Measurements from ENCODE around the gene RBMS1.

GRCh38 chr2:160278879-160279177 lies 214.8 kb downstream of the RBMS1 start:
- TF ChIP-seq POLR2A (IDR thresholded peaks at IDR 0.05; ENCODE audit: low read depth, low read length) (no peak), SMC3 (IDR thresholded peaks at IDR 0.05; ENCODE audit: low read depth, low read length) (peak; percentile 62), CTCF (conservative IDR thresholded peaks at IDR 0.05; ENCODE audit: low read depth, low read length) (peak; percentile 52), RAD21 (IDR thresholded peaks at IDR 0.05; ENCODE audit: low read length) (peak; percentile 50), CEBPB (IDR thresholded peaks at IDR 0.05; ENCODE audit: low read depth, low read length) (no peak), RCOR1 (IDR thresholded peaks at IDR 0.05; ENCODE audit: insufficient replicate concordance, low read length) (no peak), FOS (IDR thresholded peaks at IDR 0.05; ENCODE audit: low read depth, low read length) (no peak), BHLHE40 (IDR thresholded peaks at IDR 0.05; ENCODE audit: low read depth, low read length) (no peak)
- TF ChIP-seq, protein P1, sequence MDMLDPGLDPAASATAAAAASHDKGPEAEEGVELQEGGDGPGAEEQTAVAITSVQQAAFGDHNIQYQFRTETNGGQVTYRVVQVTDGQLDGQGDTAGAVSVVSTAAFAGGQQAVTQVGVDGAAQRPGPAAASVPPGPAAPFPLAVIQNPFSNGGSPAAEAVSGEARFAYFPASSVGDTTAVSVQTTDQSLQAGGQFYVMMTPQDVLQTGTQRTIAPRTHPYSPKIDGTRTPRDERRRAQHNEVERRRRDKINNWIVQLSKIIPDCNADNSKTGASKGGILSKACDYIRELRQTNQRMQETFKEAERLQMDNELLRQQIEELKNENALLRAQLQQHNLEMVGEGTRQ (IDR thresholded peaks at IDR 0.05; ENCODE audit: low read depth, low read length) = no peak
- TF ChIP-seq, protein P2, sequence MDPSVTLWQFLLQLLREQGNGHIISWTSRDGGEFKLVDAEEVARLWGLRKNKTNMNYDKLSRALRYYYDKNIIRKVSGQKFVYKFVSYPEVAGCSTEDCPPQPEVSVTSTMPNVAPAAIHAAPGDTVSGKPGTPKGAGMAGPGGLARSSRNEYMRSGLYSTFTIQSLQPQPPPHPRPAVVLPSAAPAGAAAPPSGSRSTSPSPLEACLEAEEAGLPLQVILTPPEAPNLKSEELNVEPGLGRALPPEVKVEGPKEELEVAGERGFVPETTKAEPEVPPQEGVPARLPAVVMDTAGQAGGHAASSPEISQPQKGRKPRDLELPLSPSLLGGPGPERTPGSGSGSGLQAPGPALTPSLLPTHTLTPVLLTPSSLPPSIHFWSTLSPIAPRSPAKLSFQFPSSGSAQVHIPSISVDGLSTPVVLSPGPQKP (IDR thresholded peaks at IDR 0.05; ENCODE audit: borderline replicate concordance, low read depth, low read length) = no peak

All from IMR-90 (cell line).